K562 (cell line): ENCODE data around the gene PARP4. TPM values are rescaled to one million over a fixed set of nuclear protein-coding genes. Genes with fewer than 3 reads are reported as not detected.
A peak's percentile ranks its signal among the peaks of the same experiment; 100 is the strongest.

Source experiments
- FOSL1 ChIP-seq: fragments of 200-800 bp; sonication (Bioruptor generic); conservative IDR thresholded peaks from 2 replicates; pipeline ENCODE4 v1.6.1; 2016; ENCODE audit warnings: missing genetic modification characterization, missing compliant biosample characterization
- FOXA1 ChIP-seq: fragments of 450-650 bp; IDR thresholded peaks from 2 replicates; pipeline ENCODE4 v1.6.1; 2016; ENCODE audit warnings: mild to moderate bottlenecking, borderline replicate concordance
- HINFP ChIP-seq: fragments of 450-650 bp; conservative IDR thresholded peaks from 2 replicates; pipeline ENCODE4 v1.6.1; 2016; ENCODE audit warnings: missing genetic modification characterization, low read depth, mild to moderate bottlenecking, control low read depth, missing compliant biosample characterization
- PCBP2 ChIP-seq: fragments of 200-400 bp; formaldehyde crosslinking; IDR thresholded peaks from 2 replicates; pipeline ENCODE4 v1.6.1; 2018; ENCODE audit warnings: low read length, low read depth, mild to moderate bottlenecking, moderate library complexity; ENCODE audit not compliant: poor library complexity, severe bottlenecking
- SLC30A9 ChIP-seq: fragments of 250-450 bp; sonication (Bioruptor Pico); IDR thresholded peaks from 2 replicates; pipeline ENCODE4 v1.8.0; 2022; ENCODE audit warnings: mild to moderate bottlenecking, moderate library complexity
- SMAD3 ChIP-seq: fragments of 450-650 bp; formaldehyde crosslinking; conservative IDR thresholded peaks from 2 replicates; pipeline ENCODE4 v1.4.0; 2020; ENCODE audit warnings: mild to moderate bottlenecking
- VEZF1 ChIP-seq: fragments of 200-800 bp; sonication (Bioruptor generic); IDR thresholded peaks from 2 replicates; pipeline ENCODE4 v1.6.1; 2017; ENCODE audit warnings: missing genetic modification characterization, missing compliant biosample characterization
- ZBTB43 ChIP-seq: sonication (generic); formaldehyde crosslinking; IDR thresholded peaks from 2 replicates; pipeline ENCODE4 v1.8.0; 2023; ENCODE audit warnings: mild to moderate bottlenecking, missing genetic modification reagents
- ZNF518B ChIP-seq: fragments of 250-450 bp; sonication (Bioruptor Pico); IDR thresholded peaks from 2 replicates; pipeline ENCODE4 v1.5.0; 2021; ENCODE audit warnings: mild to moderate bottlenecking, moderate library complexity
- ZNF639 ChIP-seq, 2 experiments: fragments of 200-800 bp in 1 of 2; sonication (Bioruptor generic) in 1 of 2; sonication (generic) in 1 of 2; formaldehyde crosslinking in 1 of 2; IDR thresholded peaks in 1 of 2; conservative IDR thresholded peaks in 1 of 2; 2 replicates each; pipeline versions ENCODE4 v1.5.0 to v1.6.1; 2016 to 2020; ENCODE audit warnings: missing compliant biosample characterization in 1 of 2, missing genetic modification characterization in 1 of 2, missing genetic modification reagents in 1 of 2
- ZNF76 ChIP-seq: fragments of 250-450 bp; sonication (Bioruptor Pico); IDR thresholded peaks from 2 replicates; pipeline ENCODE4 v1.4.0; 2020; ENCODE audit warnings: mild to moderate bottlenecking, moderate library complexity, borderline replicate concordance
- ZSCAN32 ChIP-seq: fragments of 450-650 bp; formaldehyde crosslinking; IDR thresholded peaks from 2 replicates; pipeline ENCODE4 v1.4.0; 2020; ENCODE audit warnings: mild to moderate bottlenecking, moderate library complexity
- polyA plus RNA-seq, 8 experiments: library from polyadenylated mRNA; depleted of rRNA in 4 of 8; stranded (reverse) in 5 of 8; unstranded in 3 of 8; fragments of >200 nt; fragmentation: Nextera tagmentation in 2 of 8; fragmentation: Illumina TruSeq in 1 of 8; extraction: Ambion mirVana in 2 of 8; extraction: Trizol in 1 of 8; gene quantifications; 2 replicates each; pipeline versions ENCODE4 v1.2.1 to v1.2.3, GENCODE V29; 2011 to 2014; ENCODE audit warnings: inconsistent platforms in 1 of 8, missing spikeins in 1 of 8
- total RNA-seq, 7 experiments: library from RNA; depleted of rRNA in 6 of 7; stranded (reverse); fragments of >200 nt in 6 of 7; fragmentation: Illumina TruSeq in 2 of 7; extraction: Trizol in 2 of 7; gene quantifications; 2 replicates each; pipeline versions ENCODE4 v1.2.1 to v1.2.3, GENCODE V29; 2011 to 2021; ENCODE audit warnings: low replicate concordance in 1 of 7

PARP4 gene
- total and polyA plus RNA-seq, 9 of the 15 experiments (the other 6 are each of a cell fraction or from before 2014, with no cell fraction given) = 6.3 to 26.3 (median 18.8) TPM

- TF ChIP-seq ZNF639 (CRISPR knock-in tag; conservative IDR thresholded peaks at IDR 0.05 in 1 of 2, IDR thresholded peaks at IDR 0.05 in 1 of 2) = 0 out of 4 replicates have a peak, but pooled peaks of 1 of the 2 experiments have one; percentile 26
- TF ChIP-seq ZNF518B (CRISPR knock-in tag) = no peak
- peak; percentile 93 for TF ChIP-seq FOSL1 (tag)
- no peak for TF ChIP-seq ZSCAN32 (CRISPR knock-in tag)
- TF ChIP-seq ZBTB43 (CRISPR knock-in tag) = no peak
- TF ChIP-seq FOXA1 = no peak
- TF ChIP-seq ZNF76 (CRISPR knock-in tag) = no peak
- TF ChIP-seq VEZF1 = peak; percentile 92
- TF ChIP-seq HINFP = no peak
- TF ChIP-seq SLC30A9 (CRISPR knock-in tag) = no peak
- no peak for TF ChIP-seq PCBP2
- TF ChIP-seq SMAD3 (CRISPR knock-in tag) = no peak
Measured at GRCh38 chr13:24512197-24512907, at the start of gene PARP4 (continued).
